Right lobe of liver (tissue), 4 donors: ENCODE results near the gene IQCN.

ENCODE experiments used
- POLR2A ChIP-seq: fragments of 450-650 bp; IDR thresholded peaks from one replicate; pipeline ENCODE4 v1.6.1; 2017; ENCODE audit warnings: antibody characterized with exemption, mild to moderate bottlenecking
- TF ChIP-seq, protein P1 (sequence below), 4 donors: fragments of 200-600 bp in 3 of 4; fragments of 450-650 bp in 1 of 4; IDR thresholded peaks; one replicate each; pipeline versions ENCODE4 v1.5.1 to v1.8.0; 2016 to 2022; ENCODE audit warnings: antibody characterized with exemption in 4 of 4, mild to moderate bottlenecking in 2 of 4
- donor health status: DM: no; HTN: no; CAD: no.
- donor health status: DM: no; HTN: no; CAD: no.
- donor health status: DM: no; HTN: yes; CAD: no.

DNA sequence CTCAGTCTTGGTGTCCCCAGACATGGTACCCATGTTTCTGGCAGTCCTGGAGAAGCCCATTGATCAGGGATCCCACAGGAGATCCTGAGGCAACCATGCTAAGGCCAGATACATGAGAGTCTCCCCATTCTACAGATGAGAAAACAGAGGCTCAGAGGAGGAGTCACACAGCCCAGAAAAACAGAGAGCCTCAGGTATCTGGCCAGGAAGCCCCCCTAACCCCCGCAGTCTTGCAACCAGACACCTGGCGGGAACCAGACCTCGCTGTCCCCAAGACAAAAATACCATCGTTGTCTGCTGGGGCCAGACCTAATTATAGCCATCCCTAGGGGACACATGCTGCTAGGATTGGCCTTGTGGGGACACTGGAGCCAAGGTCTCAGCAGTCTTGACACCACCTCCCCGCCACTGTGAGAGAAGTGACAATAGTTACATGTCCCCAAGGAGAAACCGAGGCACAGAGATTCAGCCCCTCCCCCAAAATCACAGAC, 46.4 kb downstream of the IQCN start:
- TF ChIP-seq, protein P1, sequence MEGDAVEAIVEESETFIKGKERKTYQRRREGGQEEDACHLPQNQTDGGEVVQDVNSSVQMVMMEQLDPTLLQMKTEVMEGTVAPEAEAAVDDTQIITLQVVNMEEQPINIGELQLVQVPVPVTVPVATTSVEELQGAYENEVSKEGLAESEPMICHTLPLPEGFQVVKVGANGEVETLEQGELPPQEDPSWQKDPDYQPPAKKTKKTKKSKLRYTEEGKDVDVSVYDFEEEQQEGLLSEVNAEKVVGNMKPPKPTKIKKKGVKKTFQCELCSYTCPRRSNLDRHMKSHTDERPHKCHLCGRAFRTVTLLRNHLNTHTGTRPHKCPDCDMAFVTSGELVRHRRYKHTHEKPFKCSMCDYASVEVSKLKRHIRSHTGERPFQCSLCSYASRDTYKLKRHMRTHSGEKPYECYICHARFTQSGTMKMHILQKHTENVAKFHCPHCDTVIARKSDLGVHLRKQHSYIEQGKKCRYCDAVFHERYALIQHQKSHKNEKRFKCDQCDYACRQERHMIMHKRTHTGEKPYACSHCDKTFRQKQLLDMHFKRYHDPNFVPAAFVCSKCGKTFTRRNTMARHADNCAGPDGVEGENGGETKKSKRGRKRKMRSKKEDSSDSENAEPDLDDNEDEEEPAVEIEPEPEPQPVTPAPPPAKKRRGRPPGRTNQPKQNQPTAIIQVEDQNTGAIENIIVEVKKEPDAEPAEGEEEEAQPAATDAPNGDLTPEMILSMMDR (IDR thresholded peaks at IDR 0.05), result no peak
- no peak for TF ChIP-seq POLR2A
